ENCODE data around the gene RHBDF2. TPM values are rescaled to one million over a fixed set of nuclear protein-coding genes. Genes with fewer than 3 reads are reported as not detected.

RHBDF2 gene
- polyA plus RNA-seq, 1 donor = 35.2 TPM

DNA sequence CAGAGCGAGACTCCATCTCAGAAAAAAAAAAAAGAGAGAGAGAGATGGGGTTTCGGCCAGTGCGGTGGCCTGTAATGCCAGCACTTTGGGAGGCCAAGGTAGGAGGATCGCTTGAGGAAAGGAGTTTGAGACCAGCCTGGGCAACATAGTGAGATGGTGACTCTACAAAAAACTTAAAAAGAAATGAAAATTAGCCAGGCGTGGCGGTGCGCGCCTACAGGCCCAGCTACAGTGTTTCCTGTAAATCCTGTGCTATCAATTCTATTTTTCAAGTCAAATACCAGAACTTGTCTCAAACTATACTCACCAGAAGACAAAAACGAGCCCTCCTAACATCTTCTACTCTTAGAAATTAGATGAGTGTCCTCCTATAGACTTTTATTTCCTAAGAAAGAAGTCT lies 67.5 kb downstream of the RHBDF2 start:
- no peaks in the 10 kb centered on the region for H3K36me3 ChIP-seq (ENCODE audit: control insufficient read depth, insufficient read depth, low read length)
- H3K4me3 ChIP-seq (ENCODE audit: low read length) = no peak overlapping the region
- WGBS (ENCODE audit: insufficient coverage, low lambda C conversion rate) = 100% methylated on average over 3 of the region's 9 CpGs
- no peaks in the 10 kb centered on the region for H3K9me3 ChIP-seq (ENCODE audit: control insufficient read depth, low read depth, low read length)
- no peaks in the 10 kb centered on the region for H3K27me3 ChIP-seq (ENCODE audit: control insufficient read depth, insufficient read depth, low read length)
- no peak for DNase-seq
- H3K27ac ChIP-seq (ENCODE audit: low read length) = no peak overlapping the region
- no peaks in the 10 kb centered on the region for H3K4me1 ChIP-seq (ENCODE audit: control insufficient read depth, insufficient read depth, low read length)

- Histone ChIP-seq H3K4me1 (ENCODE audit: control insufficient read depth, insufficient read depth, low read length) (no peaks in the 10 kb centered on the region), H3K27ac (ENCODE audit: low read length) (no peak overlapping the region), H3K36me3 (ENCODE audit: control insufficient read depth, insufficient read depth, low read length) (no peaks in the 10 kb centered on the region), H3K27me3 (ENCODE audit: control insufficient read depth, insufficient read depth, low read length) (no peaks in the 10 kb centered on the region), H3K9me3 (ENCODE audit: control insufficient read depth, low read depth, low read length) (no peaks in the 10 kb centered on the region), H3K4me3 (ENCODE audit: low read length) (no peak overlapping the region)
- WGBS (ENCODE audit: insufficient coverage, low lambda C conversion rate) = 100% methylated on average over 3 of the region's 3 CpGs
- no peak for DNase-seq
Observed at GRCh38 chr17:76432712-76433336, 68.4 kb downstream of the RHBDF2 start.

DNA sequence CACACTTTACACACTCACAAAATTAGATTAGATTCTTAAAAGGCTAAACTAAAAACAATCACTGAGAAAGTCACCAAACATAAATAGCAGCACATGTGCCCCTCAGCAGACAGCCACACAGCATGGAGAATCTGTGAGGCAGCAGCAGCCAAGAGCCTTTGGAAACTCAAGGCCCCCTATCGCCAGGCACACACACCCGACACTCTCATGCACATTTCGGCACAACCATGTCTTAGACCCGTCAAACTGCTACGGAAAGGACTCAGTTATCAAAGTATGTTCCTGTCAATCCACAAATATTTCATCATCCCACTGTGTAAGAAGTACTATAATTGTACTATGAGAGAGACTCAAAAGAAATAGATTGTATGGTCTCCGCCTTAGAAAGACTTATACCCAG lies 69.2 kb downstream of the RHBDF2 start:
- DNase-seq = no peak
- Histone ChIP-seq H3K27me3 (ENCODE audit: control insufficient read depth, insufficient read depth, low read length) (no peaks in the 10 kb centered on the region), H3K4me3 (ENCODE audit: low read length) (no peak overlapping the region), H3K4me1 (ENCODE audit: control insufficient read depth, insufficient read depth, low read length) (no peaks in the 10 kb centered on the region), H3K36me3 (ENCODE audit: control insufficient read depth, insufficient read depth, low read length) (no peaks in the 10 kb centered on the region), H3K27ac (ENCODE audit: low read length) (no peak overlapping the region), H3K9me3 (ENCODE audit: control insufficient read depth, low read depth, low read length) (no peaks in the 10 kb centered on the region)
- WGBS (ENCODE audit: insufficient coverage, low lambda C conversion rate) = 100% methylated on average over 2 of the region's 6 CpGs

- WGBS (ENCODE audit: insufficient coverage, low lambda C conversion rate) = no CpG with 5 or more reads among the region's 2 CpGs
- no peaks in the 10 kb centered on the region for H3K27me3 ChIP-seq (ENCODE audit: control insufficient read depth, insufficient read depth, low read length)
- H3K4me3 ChIP-seq (ENCODE audit: low read length) = no peak overlapping the region
- no peak overlapping the region for H3K27ac ChIP-seq (ENCODE audit: low read length)
- H3K9me3 ChIP-seq (ENCODE audit: control insufficient read depth, low read depth, low read length) = no peaks in the 10 kb centered on the region
- no peaks in the 10 kb centered on the region for H3K36me3 ChIP-seq (ENCODE audit: control insufficient read depth, insufficient read depth, low read length)
- no peaks in the 10 kb centered on the region for H3K4me1 ChIP-seq (ENCODE audit: control insufficient read depth, insufficient read depth, low read length)
- DNase-seq = no peak
Observed at GRCh38 chr17:76431509-76431908, 69.7 kb downstream of the RHBDF2 start.

- H3K27me3 ChIP-seq (ENCODE audit: control insufficient read depth, insufficient read depth, low read length) = no peaks in the 10 kb centered on the region
- no peak for DNase-seq
- no peak overlapping the region for H3K27ac ChIP-seq (ENCODE audit: low read length)
- no peak overlapping the region for H3K4me3 ChIP-seq (ENCODE audit: low read length)
- WGBS (ENCODE audit: insufficient coverage, low lambda C conversion rate) = 80% methylated on average over 1 of the region's 1 CpG
- H3K36me3 ChIP-seq (ENCODE audit: control insufficient read depth, insufficient read depth, low read length) = no peaks in the 10 kb centered on the region
- no peaks in the 10 kb centered on the region for H3K4me1 ChIP-seq (ENCODE audit: control insufficient read depth, insufficient read depth, low read length)
- H3K9me3 ChIP-seq (ENCODE audit: control insufficient read depth, low read depth, low read length) = no peaks in the 10 kb centered on the region
Observed at GRCh38 chr17:76428511-76428910, 72.7 kb downstream of the RHBDF2 start.

GRCh38 chr17:76427501-76428231 lies 73.6 kb downstream of the RHBDF2 start:
- no peaks in the 10 kb centered on the region for H3K9me3 ChIP-seq (ENCODE audit: control insufficient read depth, low read depth, low read length)
- H3K36me3 ChIP-seq (ENCODE audit: control insufficient read depth, insufficient read depth, low read length) = no peaks in the 10 kb centered on the region
- no peak overlapping the region for H3K27ac ChIP-seq (ENCODE audit: low read length)
- 83% methylated on average over 4 of the region's 8 CpGs for WGBS (ENCODE audit: insufficient coverage, low lambda C conversion rate)
- no peak overlapping the region for H3K4me3 ChIP-seq (ENCODE audit: low read length)
- H3K4me1 ChIP-seq (ENCODE audit: control insufficient read depth, insufficient read depth, low read length) = no peaks in the 10 kb centered on the region
- no peak for DNase-seq
- H3K27me3 ChIP-seq (ENCODE audit: control insufficient read depth, insufficient read depth, low read length) = no peaks in the 10 kb centered on the region

- Histone ChIP-seq H3K27ac (ENCODE audit: low read length) (no peak overlapping the region), H3K4me1 (ENCODE audit: control insufficient read depth, insufficient read depth, low read length) (no peaks in the 10 kb centered on the region)
- whole genome bisulfite sequencing (ENCODE audit: insufficient coverage, low lambda C conversion rate) = 100% methylated on average over 2 of the region's 3 CpGs
Observed at GRCh38 chr17:76426853-76427252, 74.4 kb downstream of the RHBDF2 start.

GRCh38 chr17:76422860-76423259 lies 78.4 kb downstream of the RHBDF2 start:
- DNase-seq = no peak
- H3K27ac ChIP-seq (ENCODE audit: low read length) = no peak overlapping the region
- no peaks in the 10 kb centered on the region for H3K27me3 ChIP-seq (ENCODE audit: control insufficient read depth, insufficient read depth, low read length)
- H3K4me1 ChIP-seq (ENCODE audit: control insufficient read depth, insufficient read depth, low read length) = no peaks in the 10 kb centered on the region
- H3K9me3 ChIP-seq (ENCODE audit: control insufficient read depth, low read depth, low read length) = no peaks in the 10 kb centered on the region
- H3K4me3 ChIP-seq (ENCODE audit: low read length) = no peak overlapping the region
- no CpG with 5 or more reads among the region's 6 CpGs for WGBS (ENCODE audit: insufficient coverage, low lambda C conversion rate)
- H3K36me3 ChIP-seq (ENCODE audit: control insufficient read depth, insufficient read depth, low read length) = peaks cover 4% of the 10 kb centered on the region

More at GRCh38 chr17:76426853-76427252, 74.4 kb downstream of the RHBDF2 start:
- no peak for DNase-seq
- no peak overlapping the region for H3K4me3 ChIP-seq (ENCODE audit: low read length)
- peaks cover 1% of the 10 kb centered on the region for H3K36me3 ChIP-seq (ENCODE audit: control insufficient read depth, insufficient read depth, low read length)
- H3K9me3 ChIP-seq (ENCODE audit: control insufficient read depth, low read depth, low read length) = no peaks in the 10 kb centered on the region
- no peaks in the 10 kb centered on the region for H3K27me3 ChIP-seq (ENCODE audit: control insufficient read depth, insufficient read depth, low read length)

- Histone ChIP-seq H3K9me3 (ENCODE audit: control insufficient read depth, low read depth, low read length) (no peaks in the 10 kb centered on the region), H3K27me3 (ENCODE audit: control insufficient read depth, insufficient read depth, low read length) (no peaks in the 10 kb centered on the region), H3K4me3 (ENCODE audit: low read length) (no peak overlapping the region), H3K27ac (ENCODE audit: low read length) (no peak overlapping the region), H3K4me1 (ENCODE audit: control insufficient read depth, insufficient read depth, low read length) (no peaks in the 10 kb centered on the region), H3K36me3 (ENCODE audit: control insufficient read depth, insufficient read depth, low read length) (peaks cover 4% of the 10 kb centered on the region)
- no peak for DNase-seq
- WGBS (ENCODE audit: insufficient coverage, low lambda C conversion rate) = no CpG with 5 or more reads among the region's 8 CpGs
Observed at GRCh38 chr17:76422406-76422805, 78.8 kb downstream of the RHBDF2 start.

- Histone ChIP-seq H3K4me3 (ENCODE audit: low read length) (no peak overlapping the region), H3K36me3 (ENCODE audit: control insufficient read depth, insufficient read depth, low read length) (peaks cover 8% of the 10 kb centered on the region), H3K9me3 (ENCODE audit: control insufficient read depth, low read depth, low read length) (no peaks in the 10 kb centered on the region), H3K27me3 (ENCODE audit: control insufficient read depth, insufficient read depth, low read length) (no peaks in the 10 kb centered on the region), H3K4me1 (ENCODE audit: control insufficient read depth, insufficient read depth, low read length) (no peaks in the 10 kb centered on the region), H3K27ac (ENCODE audit: low read length) (no peak overlapping the region)
- no peak for DNase-seq
- WGBS (ENCODE audit: insufficient coverage, low lambda C conversion rate) = no CpG with 5 or more reads among the region's 7 CpGs
Observed at GRCh38 chr17:76421044-76421407, 80.2 kb downstream of the RHBDF2 start.

Data from large intestine (tissue), 3 donors.